HepG2 (cell line): ENCODE results near the gene SPRR2F. TPM values are rescaled to one million over a fixed set of nuclear protein-coding genes. Genes with fewer than 3 reads are reported as not detected.

Source experiments
- ATAC-seq: fragments of 200-7000 bp; cut with Tn5 transposase; 3 replicates; pipeline ENCODE4 v1.9.1; 2020; ENCODE audit warnings: mild to moderate bottlenecking, moderate library complexity
- BruUV-seq: library from RNA; stranded (reverse); fragments of 400-500 nt; replicated peaks from 2 replicates; lab custom pipeline; 2021; lab: Mats Ljungman, UMichigan
- CTCF ChIA-PET: fragments of 300-600 bp; formaldehyde crosslinking; extraction: SDS; loops from one replicate; lab custom pipeline; 2021; ENCODE audit warnings: low total read pairs, inconsistent platforms, low intra/inter-chr PET ratio; lab: Yijun Ruan, JAX
- POLR2A ChIA-PET: fragments of 350-600 bp; sonication (Branson Sonifier 250); formaldehyde crosslinking; loops from one replicate; lab custom pipeline; 2020; ENCODE audit warnings: antibody characterized with exemption, inconsistent platforms; lab: Yijun Ruan, JAX
- DNase-seq: peaks from one replicate; pipeline ENCODE4 v3.0.0-alpha.2; 2015; ENCODE audit warnings: low spot score
- FAIRE-seq: peaks from 3 replicates; lab custom pipeline; 2011; peaks lifted over from hg19 to GRCh38; lab: Jason Lieb, UNC
- H2AFZ ChIP-seq: one replicate; pipeline ENCODE4 v1.6.1; 2011; ENCODE audit warnings: low read length, inconsistent platforms
- H3K27ac ChIP-seq: fragments of 300-600 bp; 3 replicates; pipeline ENCODE4 v1.8.0; 2011; ENCODE audit warnings: mixed run types, mild to moderate bottlenecking, mixed read lengths, low read length, inconsistent platforms; ENCODE audit not compliant: insufficient read depth; ENCODE audit errors: extremely low read length
- H3K27me3 ChIP-seq, 2 experiments: fragments of 200-600 bp in 1 of 2; 2 replicates in 1 of 2; 3 replicates in 1 of 2; pipeline versions ENCODE4 v1.6.0 to v1.8.0; 2011; ENCODE audit warnings: low read length in 2 of 2, mild to moderate bottlenecking in 2 of 2, moderate library complexity in 2 of 2, inconsistent platforms in 1 of 2; ENCODE audit not compliant: insufficient read depth in 2 of 2, control insufficient read depth in 1 of 2
- H3K36me3 ChIP-seq, 2 experiments: fragments of 200-600 bp in 1 of 2; replicated peaks in 1 of 2; 2 replicates in 1 of 2; 3 replicates in 1 of 2; pipeline versions ENCODE4 v1.5.1 to v1.8.0; 2011; ENCODE audit warnings: low read length in 2 of 2, inconsistent platforms in 1 of 2; ENCODE audit not compliant: insufficient read depth in 2 of 2, control insufficient read depth in 1 of 2
- H3K4me1 ChIP-seq: 2 replicates; pipeline ENCODE4 v1.5.1; 2012; ENCODE audit warnings: low read length, inconsistent platforms; ENCODE audit not compliant: insufficient read depth
- H3K4me2 ChIP-seq: 2 replicates; pipeline ENCODE4 v1.6.0; 2011; ENCODE audit warnings: low read depth, low read length, inconsistent platforms
- H3K4me3 ChIP-seq, 3 experiments: fragments of 200-600 bp in 1 of 3; sonication (generic), shearing (Covaris generic) in 1 of 3; replicated peaks in 1 of 3; 2 replicates each; pipeline ENCODE4 v1.5.1; 2011 to 2016; ENCODE audit warnings: low read length in 3 of 3, inconsistent platforms in 2 of 3, low read depth in 2 of 3, mild to moderate bottlenecking in 2 of 3, control low read depth in 1 of 3, mixed read lengths in 1 of 3; ENCODE audit not compliant: insufficient read depth in 1 of 3
- H3K79me2 ChIP-seq: one replicate; pipeline ENCODE4 v1.6.1; 2011; ENCODE audit warnings: low read length, inconsistent platforms; ENCODE audit not compliant: insufficient read depth
- H3K9ac ChIP-seq: 2 replicates; pipeline ENCODE4 v1.6.0; 2011; ENCODE audit warnings: mild to moderate bottlenecking, low read depth, low read length, inconsistent platforms; ENCODE audit not compliant: insufficient read depth
- H3K9me3 ChIP-seq: 2 replicates; pipeline ENCODE4 v1.5.1; 2012; ENCODE audit warnings: mild to moderate bottlenecking, low read length
- H4K20me1 ChIP-seq: 2 replicates; pipeline ENCODE4 v1.6.0; 2011; ENCODE audit warnings: inconsistent platforms, mild to moderate bottlenecking, low read length, moderate library complexity; ENCODE audit not compliant: insufficient read depth
- CREM ChIP-seq, 2 experiments: sonication (generic) in 1 of 2; formaldehyde crosslinking in 1 of 2; IDR thresholded peaks; 2 replicates each; pipeline versions ENCODE4 v1.4.0 to v1.6.1; 2016 to 2020; ENCODE audit warnings: antibody characterized with exemption in 1 of 2, mild to moderate bottlenecking in 1 of 2, missing genetic modification reagents in 1 of 2
- LRRFIP1 ChIP-seq: sonication (generic); formaldehyde crosslinking; conservative IDR thresholded peaks from 2 replicates; pipeline ENCODE4 v1.4.0; 2020; ENCODE audit warnings: missing genetic modification reagents
- NFE2L1 ChIP-seq: sonication (generic); formaldehyde crosslinking; IDR thresholded peaks from 2 replicates; pipeline ENCODE4 v1.4.0; 2020; ENCODE audit warnings: missing genetic modification reagents, mild to moderate bottlenecking, borderline replicate concordance
- NPAS2 ChIP-seq: sonication (generic); formaldehyde crosslinking; IDR thresholded peaks from 2 replicates; pipeline ENCODE4 v1.8.0; 2022; ENCODE audit warnings: mild to moderate bottlenecking, missing genetic modification reagents, borderline replicate concordance
- PBX3 ChIP-seq: sonication (generic); formaldehyde crosslinking; IDR thresholded peaks from 2 replicates; pipeline ENCODE4 v1.8.1; 2023; ENCODE audit warnings: missing genetic modification reagents, inconsistent platforms, borderline replicate concordance
- TCF7 ChIP-seq: sonication (generic); IDR thresholded peaks from 2 replicates; pipeline ENCODE4 v1.6.1; 2016; ENCODE audit warnings: antibody characterized with exemption, low read depth
- ZFP37 ChIP-seq: sonication (generic); formaldehyde crosslinking; IDR thresholded peaks from 2 replicates; pipeline ENCODE4 v1.4.0; 2020; ENCODE audit warnings: missing genetic modification reagents, borderline replicate concordance
- ZFP62 ChIP-seq: sonication (generic); formaldehyde crosslinking; IDR thresholded peaks from 2 replicates; pipeline ENCODE4 v1.4.0; 2020; ENCODE audit warnings: missing genetic modification reagents
- ZKSCAN5 ChIP-seq: sonication (generic); formaldehyde crosslinking; IDR thresholded peaks from 2 replicates; pipeline ENCODE4 v1.5.1; 2020; ENCODE audit warnings: mild to moderate bottlenecking, missing genetic modification reagents
- ZNF576 ChIP-seq: sonication (generic); formaldehyde crosslinking; IDR thresholded peaks from 2 replicates; pipeline ENCODE4 v1.4.0; 2020; ENCODE audit warnings: mild to moderate bottlenecking, missing genetic modification reagents
- ZNF710 ChIP-seq: sonication (generic); formaldehyde crosslinking; IDR thresholded peaks from 2 replicates; pipeline ENCODE4 v1.5.0; 2020; ENCODE audit warnings: mild to moderate bottlenecking, missing genetic modification reagents, borderline replicate concordance
- ZSCAN21 ChIP-seq: sonication (generic); formaldehyde crosslinking; IDR thresholded peaks from 2 replicates; pipeline ENCODE4 v1.8.0; 2022; ENCODE audit warnings: mild to moderate bottlenecking, missing genetic modification reagents, moderate library complexity, borderline replicate concordance
- WGBS: methylation state at CpG from one replicate; pipeline ENCODE4 v1.1.6; 2017; ENCODE audit warnings: low lambda C conversion rate; 5-methylcytosine and 5-hydroxymethylcytosine counted together
- in situ Hi-C: cut with HindIII; loops from 2 replicates; pipeline ENCODE4 v1.10.0; 2017; ENCODE audit warnings: low pct_unique_long_range_greater_than_20kb; ENCODE audit not compliant: extremely low pct_ligation_motif_present
- intact Hi-C: fragments of 100-400 bp; cut with micrococcal nuclease; formaldehyde crosslinking; loops from one replicate; pipeline ENCODE4 v1.10.0; 2022; ENCODE audit not compliant: unreplicated experiment
- polyA plus RNA-seq, 8 experiments: library from polyadenylated mRNA; depleted of rRNA in 3 of 8; stranded (reverse) in 7 of 8; unstranded in 1 of 8; fragments of >200 nt; fragmentation: Illumina TruSeq in 4 of 8; extraction: Trizol in 4 of 8; gene quantifications; 2 replicates each; pipeline versions ENCODE4 v1.2.1 to v1.2.3, GENCODE V29; 2011 to 2016; ENCODE audit warnings: low read depth in 4 of 8, missing spikeins in 1 of 8, mixed read lengths in 1 of 8; ENCODE audit not compliant: insufficient read depth in 1 of 8
- total RNA-seq, 5 experiments: library from RNA; depleted of rRNA; stranded (reverse); fragments of >200 nt; fragmentation: Illumina TruSeq; extraction: Trizol; gene quantifications; 2 replicates each; pipeline ENCODE4 v1.2.3, GENCODE V29; 2016; ENCODE audit warnings: low read depth in 1 of 5

SPRR2F gene
- total and polyA plus RNA-seq, 2 of the 13 experiments (the other 11 are each of a cell fraction or from before 2014, with no cell fraction given), result not detected

- BruUV-seq, result no TSS peak
- no peak overlapping the region for H3K27ac ChIP-seq
- no peak overlapping the region for H3K9ac ChIP-seq
- TF ChIP-seq ZSCAN21 (CRISPR knock-in tag), result no peak
- DNase-seq (no peak), FAIRE-seq (no peak), ATAC-seq (no peak)
- 5% methylated on average over 3 of the region's 3 CpGs for WGBS
- ChIA-PET CTCF (no interaction called here), POLR2A (no interaction called here)
- no peak overlapping the region for H2AFZ ChIP-seq
- H3K79me2 ChIP-seq, result no peaks in the 10 kb centered on the region
- no peak overlapping the region for H3K4me3 ChIP-seq
- intact Hi-C loops, result no loop called here
- in situ Hi-C loops, result no loop called here
- no peak overlapping the region for H3K4me2 ChIP-seq
- no peaks in the 10 kb centered on the region for H3K4me1 ChIP-seq
- no peaks in the 10 kb centered on the region for H3K27me3 ChIP-seq
- H3K9me3 ChIP-seq, result 0 out of 2 replicates have a peak, but pooled peaks cover under 1% of the 10 kb centered on the region
- H3K36me3 ChIP-seq, result no peaks in the 10 kb centered on the region
- no peaks in the 10 kb centered on the region for H4K20me1 ChIP-seq
Measured at GRCh38 chr1:153152481-153152880, 39.2 kb upstream of the SPRR2F start.

GRCh38 chr1:153150846-153151245 is 37.5 kb upstream of the SPRR2F start, which contains the start of gene SPRR2G:
TSS of gene SPRR2G (minus strand) at chr1:153150890. CDS start at chr1:153150110, 780 bp downstream.
- Histone ChIP-seq H4K20me1 (no peaks in the 10 kb centered on the region), H3K4me3 (no peak within 1 kb of the TSS), H2AFZ (no peak within 1 kb of the TSS), H3K36me3 (no peaks in the 10 kb centered on the region), H3K9me3 (no peaks in the 10 kb centered on the region), H3K27me3 (no peaks in the 10 kb centered on the region), H3K27ac (no peak within 1 kb of the TSS), H3K9ac (no peak within 1 kb of the TSS), H3K4me2 (no peak within 1 kb of the TSS), H3K79me2 (no peaks in the 10 kb centered on the region), H3K4me1 (no peaks in the 10 kb centered on the region)
- ATAC-seq (no peak), DNase-seq (no peak), FAIRE-seq (no peak)
- CTCF ChIA-PET, result no interaction called here
- intact Hi-C loops, result no loop called here
- no TSS peak for BruUV-seq
- 0% methylated on average over 1 of the region's 1 CpG for WGBS
- POLR2A ChIA-PET, result no interaction called here
- in situ Hi-C loops, result no loop called here
- TF ChIP-seq ZKSCAN5, result no peak
- no peak for TF ChIP-seq ZNF576 (CRISPR knock-in tag)
- no peak for TF ChIP-seq CREM (IDR thresholded peaks at IDR 0.05)
- TF ChIP-seq CREM (CRISPR knock-in tag; IDR thresholded peaks at IDR 0.05), result no peak
- TF ChIP-seq ZFP62 (CRISPR knock-in tag), result no peak
- no peak for TF ChIP-seq NFE2L1 (CRISPR knock-in tag)
- no peak for TF ChIP-seq PBX3 (CRISPR knock-in tag)
- TF ChIP-seq TCF7, result no peak
- no peak for TF ChIP-seq ZNF710 (CRISPR knock-in tag)
- TF ChIP-seq NPAS2 (CRISPR knock-in tag), result no peak
- no peak for TF ChIP-seq LRRFIP1 (CRISPR knock-in tag)
- no peak for TF ChIP-seq ZFP37 (CRISPR knock-in tag)
